GM12874 (cell line): ENCODE measurements around the gene RACGAP1.

ENCODE experiments used
- TF ChIP-seq, protein P1 (sequence below): IDR thresholded peaks from 2 replicates; pipeline ENCODE4 v1.5.1; 2011; ENCODE audit warnings: low read depth, mild to moderate bottlenecking, control low read depth, low read length, moderate library complexity; ENCODE audit not compliant: insufficient read depth

RACGAP1 gene

DNA sequence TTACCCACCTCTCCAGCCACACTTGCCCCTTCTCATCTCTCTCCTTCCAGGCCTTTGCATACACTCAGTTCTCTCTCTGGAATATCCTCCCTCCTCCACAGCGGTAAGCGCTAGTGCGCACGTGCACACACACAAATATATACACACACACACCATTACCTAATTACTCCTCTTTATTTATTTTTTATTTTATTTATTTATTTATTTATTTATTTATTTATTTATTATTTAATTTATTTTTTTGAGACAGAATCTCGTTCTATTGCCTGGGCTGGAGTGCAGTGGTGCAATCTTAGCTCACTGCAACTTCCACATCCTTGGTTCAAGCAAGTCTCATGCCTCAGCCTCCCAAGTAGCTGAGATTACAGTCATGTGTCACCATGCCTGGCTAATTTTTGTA lies 43.8 kb upstream of the RACGAP1 start:
- TF ChIP-seq, protein P1, sequence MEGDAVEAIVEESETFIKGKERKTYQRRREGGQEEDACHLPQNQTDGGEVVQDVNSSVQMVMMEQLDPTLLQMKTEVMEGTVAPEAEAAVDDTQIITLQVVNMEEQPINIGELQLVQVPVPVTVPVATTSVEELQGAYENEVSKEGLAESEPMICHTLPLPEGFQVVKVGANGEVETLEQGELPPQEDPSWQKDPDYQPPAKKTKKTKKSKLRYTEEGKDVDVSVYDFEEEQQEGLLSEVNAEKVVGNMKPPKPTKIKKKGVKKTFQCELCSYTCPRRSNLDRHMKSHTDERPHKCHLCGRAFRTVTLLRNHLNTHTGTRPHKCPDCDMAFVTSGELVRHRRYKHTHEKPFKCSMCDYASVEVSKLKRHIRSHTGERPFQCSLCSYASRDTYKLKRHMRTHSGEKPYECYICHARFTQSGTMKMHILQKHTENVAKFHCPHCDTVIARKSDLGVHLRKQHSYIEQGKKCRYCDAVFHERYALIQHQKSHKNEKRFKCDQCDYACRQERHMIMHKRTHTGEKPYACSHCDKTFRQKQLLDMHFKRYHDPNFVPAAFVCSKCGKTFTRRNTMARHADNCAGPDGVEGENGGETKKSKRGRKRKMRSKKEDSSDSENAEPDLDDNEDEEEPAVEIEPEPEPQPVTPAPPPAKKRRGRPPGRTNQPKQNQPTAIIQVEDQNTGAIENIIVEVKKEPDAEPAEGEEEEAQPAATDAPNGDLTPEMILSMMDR = no peak

DNA sequence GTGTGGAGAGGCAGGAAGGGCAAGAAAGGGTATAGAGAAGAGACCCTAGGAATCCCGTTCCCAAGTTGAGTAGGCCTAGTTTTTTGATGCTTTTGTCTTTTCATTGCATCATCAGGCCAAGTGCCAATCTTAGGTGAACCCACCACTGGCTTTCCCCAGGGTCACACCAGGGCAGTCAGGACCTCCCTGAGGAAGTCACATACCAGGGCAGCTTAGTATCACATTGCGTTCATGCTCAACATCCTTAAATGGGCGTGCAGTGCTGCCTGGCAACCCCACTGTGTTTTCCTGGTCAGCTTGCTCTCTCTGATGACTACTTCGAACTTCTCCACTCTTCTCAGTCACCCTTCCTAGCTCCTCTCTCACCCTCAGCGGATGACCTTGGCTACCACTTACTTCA lies 41.1 kb upstream of the RACGAP1 start:
- TF ChIP-seq, protein P1 = no peak

GRCh38 chr12:50065726-50066310 lies 40.5 kb upstream of the RACGAP1 start:
- TF ChIP-seq, protein P1 = no peak

- TF ChIP-seq, protein P1 = no peak
These were observed 37.6 kb upstream of the RACGAP1 start for GRCh38 chr12:50062728-50063460.

DNA sequence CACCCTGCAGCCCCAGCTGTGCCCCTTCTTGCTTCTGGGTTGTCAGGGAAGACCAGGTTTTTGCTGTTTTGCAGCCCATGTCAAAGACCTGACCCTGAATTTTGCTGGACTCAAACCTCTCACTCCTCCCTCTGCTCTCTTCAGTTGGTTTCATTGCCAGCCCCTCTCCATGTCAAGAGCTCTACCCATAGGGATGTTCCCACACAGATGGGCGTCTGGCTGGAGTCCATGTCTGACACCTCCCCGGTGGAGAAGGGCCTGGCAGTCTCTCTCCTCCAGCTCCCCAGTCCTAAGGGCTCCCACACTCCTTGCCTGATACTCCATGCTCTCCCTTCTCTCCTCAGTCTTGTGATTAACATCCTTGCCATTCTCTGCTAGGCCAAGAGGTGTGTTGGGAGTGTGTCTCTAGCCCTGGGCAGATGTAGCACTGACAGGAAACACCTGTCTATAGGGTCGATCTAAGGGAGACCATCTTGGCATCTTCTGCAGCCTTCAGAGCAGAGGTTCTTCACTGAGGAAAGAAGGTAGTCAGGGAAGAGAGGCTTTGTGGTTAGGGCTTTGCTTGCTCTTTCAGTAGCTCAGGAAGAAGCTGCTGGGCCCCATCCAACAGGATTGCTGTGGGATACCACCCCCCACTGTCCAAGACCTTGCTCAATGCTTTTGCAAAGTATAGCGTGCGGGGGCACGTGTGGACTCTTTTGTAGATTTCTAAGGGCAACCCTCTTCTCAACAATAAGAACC lies 36.8 kb upstream of the RACGAP1 start:
- TF ChIP-seq, protein P1 = no peak

- TF ChIP-seq, protein P1 = no peak
These were observed 35.9 kb upstream of the RACGAP1 start for GRCh38 chr12:50061171-50061570.

DNA sequence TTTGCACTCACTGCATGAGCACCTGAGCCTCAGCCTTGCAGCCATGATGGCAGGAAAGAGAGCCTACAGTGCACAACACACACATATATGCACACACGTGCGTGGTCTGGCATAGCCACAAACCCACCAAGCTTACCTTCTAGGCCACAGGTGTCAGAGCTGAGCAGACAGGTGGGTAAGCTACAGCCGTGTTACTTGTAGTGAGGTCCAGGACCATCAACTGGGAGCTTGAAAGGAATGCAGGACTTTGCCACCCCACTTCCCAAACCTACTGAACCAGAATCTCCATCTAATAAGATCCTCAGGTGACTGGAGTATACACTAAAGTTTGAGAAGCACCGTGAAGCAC lies 34.8 kb upstream of the RACGAP1 start:
- TF ChIP-seq, protein P1 = no peak
